GM10847 (cell line): ENCODE data around the gene CLCN3.

Experiments used
- POLR2A ChIP-seq: IDR thresholded peaks from 2 replicates; pipeline ENCODE4 v1.6.1; 2011; ENCODE audit not compliant: insufficient read length; ENCODE audit errors: extremely low read depth

Gene CLCN3

GRCh38 chr4:169612871-169613859 lies 7.2 kb upstream of the CLCN3 start:
- TF ChIP-seq POLR2A, result no peak

- TF ChIP-seq POLR2A, result no peak
Measured at GRCh38 chr4:169615467-169616106, 4.8 kb upstream of the CLCN3 start.

- no peak for TF ChIP-seq POLR2A
Measured at GRCh38 chr4:169616846-169617245, 3.5 kb upstream of the CLCN3 start.

GRCh38 chr4:169617306-169617705 lies 3.1 kb upstream of the CLCN3 start:
- no peak for TF ChIP-seq POLR2A

GRCh38 chr4:169618286-169618685 lies 2.1 kb upstream of the CLCN3 start:
- TF ChIP-seq POLR2A, result no peak

GRCh38 chr4:169618986-169619385 lies 1.4 kb upstream of the CLCN3 start:
- TF ChIP-seq POLR2A, result no peak

GRCh38 chr4:169619518-169619957 lies 840 bp upstream of the CLCN3 start:
- no peak for TF ChIP-seq POLR2A

GRCh38 chr4:169620880-169621248 lies 486 bp downstream of the CLCN3 start:
- TF ChIP-seq POLR2A, result no peak

GRCh38 chr4:169621731-169622492 lies 1.5 kb downstream of the CLCN3 start:
- TF ChIP-seq POLR2A, result no peak

GRCh38 chr4:169622566-169622965 lies 2.2 kb downstream of the CLCN3 start:
- no peak for TF ChIP-seq POLR2A

- no peak for TF ChIP-seq POLR2A
Measured at GRCh38 chr4:169625886-169626285, 5.5 kb downstream of the CLCN3 start.

- no peak for TF ChIP-seq POLR2A
Measured at GRCh38 chr4:169626331-169627282, 6.2 kb downstream of the CLCN3 start.

- no peak for TF ChIP-seq POLR2A
Measured at GRCh38 chr4:169627307-169627706, 6.9 kb downstream of the CLCN3 start.

- TF ChIP-seq POLR2A, result no peak
Measured at GRCh38 chr4:169628579-169628978, 8.2 kb downstream of the CLCN3 start.
